Esophagus squamous epithelium (tissue), 4 donors: ENCODE data around the gene HSD17B4.
"Not testable (repeated sequence)": the region's sequence is repeated elsewhere in the genome, so short reads cannot be mapped to it uniquely, and the experiment has no call there.

Experiments
- POLR2A ChIP-seq, 4 donors: fragments of 450-650 bp; IDR thresholded peaks; one replicate each; pipeline ENCODE4 v1.6.1; 2017; ENCODE audit warnings: antibody characterized with exemption in 4 of 4, mild to moderate bottlenecking in 4 of 4, moderate library complexity in 3 of 4
- TF ChIP-seq, protein P1 (sequence below), 6 experiments: fragments of 450-650 bp in 4 of 6; fragments of 200-600 bp in 2 of 6; sonication (generic) in 2 of 6; IDR thresholded peaks; one replicate each; pipeline ENCODE4 v1.5.1; 2016 to 2019; ENCODE audit warnings: antibody characterized with exemption in 6 of 6, mild to moderate bottlenecking in 4 of 6, moderate library complexity in 4 of 6

DNA sequence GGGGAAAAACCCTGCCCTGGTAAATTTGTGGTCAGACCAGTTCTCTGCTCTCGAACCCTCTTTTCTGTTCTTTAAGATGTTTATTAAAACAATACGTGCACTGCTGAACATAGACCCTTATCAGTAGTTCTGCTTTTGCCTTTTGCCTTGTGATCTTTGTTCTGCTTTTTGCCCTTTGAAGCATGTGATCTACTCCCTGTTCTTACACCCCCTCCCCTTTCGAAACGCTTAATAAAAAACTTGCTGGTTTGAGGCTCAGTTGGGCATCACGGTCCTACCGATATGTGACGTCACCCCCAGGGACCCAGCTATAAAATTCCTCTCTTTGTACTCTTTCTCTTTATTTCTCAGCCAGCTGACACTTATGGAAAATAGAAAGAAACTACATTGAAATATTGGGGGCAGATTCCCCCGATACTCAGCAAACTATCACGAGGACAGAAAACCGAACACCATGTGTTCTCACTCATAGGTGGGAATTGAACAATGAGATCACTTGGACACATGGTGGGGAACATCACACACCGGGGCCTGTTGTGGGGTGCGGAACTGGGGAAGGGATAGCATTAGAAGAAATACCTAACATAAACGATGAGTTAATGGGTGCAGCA lies 38.1 kb upstream of the HSD17B4 start:
- TF ChIP-seq, protein P1, sequence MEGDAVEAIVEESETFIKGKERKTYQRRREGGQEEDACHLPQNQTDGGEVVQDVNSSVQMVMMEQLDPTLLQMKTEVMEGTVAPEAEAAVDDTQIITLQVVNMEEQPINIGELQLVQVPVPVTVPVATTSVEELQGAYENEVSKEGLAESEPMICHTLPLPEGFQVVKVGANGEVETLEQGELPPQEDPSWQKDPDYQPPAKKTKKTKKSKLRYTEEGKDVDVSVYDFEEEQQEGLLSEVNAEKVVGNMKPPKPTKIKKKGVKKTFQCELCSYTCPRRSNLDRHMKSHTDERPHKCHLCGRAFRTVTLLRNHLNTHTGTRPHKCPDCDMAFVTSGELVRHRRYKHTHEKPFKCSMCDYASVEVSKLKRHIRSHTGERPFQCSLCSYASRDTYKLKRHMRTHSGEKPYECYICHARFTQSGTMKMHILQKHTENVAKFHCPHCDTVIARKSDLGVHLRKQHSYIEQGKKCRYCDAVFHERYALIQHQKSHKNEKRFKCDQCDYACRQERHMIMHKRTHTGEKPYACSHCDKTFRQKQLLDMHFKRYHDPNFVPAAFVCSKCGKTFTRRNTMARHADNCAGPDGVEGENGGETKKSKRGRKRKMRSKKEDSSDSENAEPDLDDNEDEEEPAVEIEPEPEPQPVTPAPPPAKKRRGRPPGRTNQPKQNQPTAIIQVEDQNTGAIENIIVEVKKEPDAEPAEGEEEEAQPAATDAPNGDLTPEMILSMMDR (IDR thresholded peaks at IDR 0.05): not testable (repeated sequence)
- TF ChIP-seq POLR2A (IDR thresholded peaks at IDR 0.05): not testable (repeated sequence)
